ENCODE data around the gene ATP12A. TPM values are rescaled to one million over a fixed set of nuclear protein-coding genes. Genes with fewer than 3 reads are reported as not detected.
A peak's percentile ranks its signal among the peaks of the same experiment; 100 is the strongest.

Gene ATP12A
- total RNA-seq, 1 experiment from 2014 or later: not detected

DNA sequence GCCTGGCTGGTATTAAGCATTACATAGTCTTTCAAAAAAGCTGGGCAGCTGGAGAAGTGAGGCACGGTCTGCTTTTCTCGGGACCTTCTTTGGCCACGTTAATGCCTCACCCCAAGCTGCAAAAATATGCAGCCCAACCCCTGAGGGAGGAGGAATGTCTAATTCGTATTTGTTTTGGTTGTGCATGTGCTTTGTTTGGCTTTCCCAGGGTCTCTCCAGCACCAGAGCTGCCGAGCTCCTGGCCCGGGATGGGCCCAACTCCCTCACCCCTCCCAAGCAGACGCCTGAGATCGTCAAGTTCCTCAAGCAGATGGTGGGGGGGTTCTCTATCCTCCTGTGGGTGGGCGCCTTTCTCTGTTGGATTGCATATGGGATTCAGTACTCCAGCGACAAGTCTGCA is 7.9 kb downstream of the ATP12A start:
- DNase-seq (ENCODE audit: low read depth): no peak

DNA sequence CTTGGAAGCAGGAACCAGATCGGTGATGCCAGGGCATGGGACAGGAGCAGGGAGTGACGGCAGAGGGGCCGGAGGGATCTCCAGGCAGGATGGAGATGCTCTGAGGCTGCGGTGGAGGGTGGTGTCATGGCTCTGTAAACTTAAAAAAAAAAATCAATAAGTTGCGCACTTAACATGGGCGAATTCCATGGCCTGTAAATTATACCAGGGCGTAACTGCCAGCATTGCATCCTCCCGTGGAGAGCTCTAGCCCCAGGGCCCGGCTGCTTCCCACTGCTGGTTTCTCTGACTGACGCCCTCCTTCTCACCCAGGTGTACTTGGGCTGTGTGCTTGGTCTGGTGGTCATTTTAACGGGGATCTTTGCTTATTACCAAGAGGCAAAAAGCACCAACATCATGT is 8.7 kb downstream of the ATP12A start:
- no peak for DNase-seq (ENCODE audit: low read depth)

DNA sequence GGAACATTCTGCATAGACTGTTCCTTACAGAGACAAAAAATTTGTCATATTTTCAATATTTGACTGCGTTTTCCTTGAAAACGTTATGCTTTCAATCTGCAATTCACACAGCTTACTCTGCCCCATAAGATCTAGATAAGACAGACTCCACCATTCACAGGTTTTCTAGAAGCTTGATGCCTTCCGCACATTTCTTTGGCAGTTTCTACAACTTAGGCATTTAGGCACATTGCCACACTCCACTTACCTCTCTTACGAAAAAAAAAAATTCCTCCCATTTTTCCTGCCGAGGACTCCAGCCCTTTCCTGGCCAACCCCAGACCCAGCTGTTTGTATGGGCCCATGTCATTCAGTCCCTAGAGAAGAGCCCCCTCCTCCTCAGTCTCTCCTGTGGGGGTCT is 11.2 kb downstream of the ATP12A start:
- DNase-seq (ENCODE audit: low read depth): no peak

DNA sequence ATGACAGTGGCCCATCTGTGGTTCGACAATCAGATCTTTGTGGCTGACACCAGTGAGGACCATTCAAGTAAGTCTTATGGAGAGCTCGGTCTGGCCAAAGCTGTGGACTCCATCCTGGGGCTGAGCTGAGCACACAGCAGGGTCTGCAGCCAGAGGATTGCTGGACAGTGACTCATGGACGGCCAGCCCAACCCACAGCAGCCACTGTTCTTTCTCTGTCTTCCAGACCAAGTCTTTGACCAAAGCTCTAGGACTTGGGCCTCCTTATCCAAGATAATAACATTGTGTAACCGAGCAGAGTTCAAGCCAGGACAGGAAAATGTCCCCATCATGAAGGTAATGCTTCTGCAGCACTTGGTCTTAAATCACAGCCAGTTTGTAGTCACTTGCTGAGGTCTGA is 12.4 kb downstream of the ATP12A start:
- peak; percentile 40 for DNase-seq (ENCODE audit: low read depth)

DNA sequence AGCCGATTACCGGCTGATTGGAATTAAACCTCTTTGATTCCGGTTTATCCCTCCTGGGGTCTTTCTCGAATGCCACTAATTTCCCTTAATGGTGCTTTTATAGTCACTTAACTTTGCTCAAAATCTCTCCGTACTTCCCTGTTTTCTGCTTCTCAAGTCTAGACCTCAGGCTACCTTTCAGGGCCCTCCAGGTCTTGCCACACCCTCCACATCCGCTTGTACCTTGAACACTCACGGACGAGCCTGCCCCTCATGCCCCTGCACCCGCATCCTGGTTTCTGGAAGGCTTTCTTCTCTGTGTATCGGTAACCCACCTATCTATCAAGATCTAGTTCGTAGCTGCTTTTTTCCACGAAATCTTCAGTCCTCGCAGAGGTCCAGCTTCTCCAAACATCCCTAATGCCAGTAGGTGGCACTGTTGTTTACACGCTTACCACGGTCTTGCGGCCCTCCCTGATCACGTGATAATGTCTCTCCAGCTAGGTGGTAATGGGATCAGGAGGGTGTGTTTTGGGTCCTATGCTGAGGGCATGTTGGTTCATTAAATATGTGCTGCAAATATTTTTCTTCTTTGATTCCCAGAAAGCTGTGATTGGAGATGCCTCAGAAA is 13.8 kb downstream of the ATP12A start:
- DNase-seq (ENCODE audit: low read depth): peak; percentile 44

DNA sequence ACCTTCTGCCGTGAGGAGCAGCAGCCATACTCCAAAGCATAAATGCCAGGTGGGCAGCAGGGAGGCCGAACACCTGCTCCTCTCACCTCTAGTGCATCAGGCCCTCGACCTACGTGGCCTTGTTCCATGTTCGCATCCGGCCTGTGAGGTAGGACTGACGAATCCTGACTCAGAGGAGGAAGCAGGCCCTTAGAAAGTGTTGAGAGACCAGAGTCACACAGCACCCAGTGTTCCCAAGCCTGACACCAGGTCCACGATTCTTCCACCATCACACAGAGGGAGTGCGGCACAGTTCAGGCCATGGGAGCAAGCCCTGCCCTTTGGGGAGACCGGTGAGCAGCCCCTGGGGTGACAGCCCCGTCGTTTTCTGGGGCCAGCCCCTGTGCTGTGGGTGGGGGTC is 14.7 kb downstream of the ATP12A start:
- DNase-seq (ENCODE audit: low read depth): peak; percentile 26

DNA sequence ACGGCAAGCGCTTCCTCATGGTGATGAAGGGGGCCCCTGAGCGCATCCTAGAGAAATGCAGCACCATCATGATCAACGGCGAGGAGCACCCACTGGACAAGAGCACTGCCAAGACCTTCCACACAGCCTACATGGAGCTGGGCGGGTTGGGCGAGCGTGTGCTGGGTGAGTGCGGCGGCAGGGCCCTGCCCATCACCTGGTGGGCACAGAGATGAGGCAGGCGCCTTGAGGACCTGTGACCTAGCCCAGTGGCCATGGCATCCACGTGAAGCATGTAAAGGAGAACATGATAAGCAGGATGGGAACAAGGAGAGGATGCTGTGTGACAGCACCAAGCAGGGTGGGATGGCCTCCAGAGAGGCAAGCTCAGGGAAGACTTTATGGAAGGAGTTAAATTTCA is 18.5 kb downstream of the ATP12A start:
- DNase-seq (ENCODE audit: low read depth): no peak

DNA sequence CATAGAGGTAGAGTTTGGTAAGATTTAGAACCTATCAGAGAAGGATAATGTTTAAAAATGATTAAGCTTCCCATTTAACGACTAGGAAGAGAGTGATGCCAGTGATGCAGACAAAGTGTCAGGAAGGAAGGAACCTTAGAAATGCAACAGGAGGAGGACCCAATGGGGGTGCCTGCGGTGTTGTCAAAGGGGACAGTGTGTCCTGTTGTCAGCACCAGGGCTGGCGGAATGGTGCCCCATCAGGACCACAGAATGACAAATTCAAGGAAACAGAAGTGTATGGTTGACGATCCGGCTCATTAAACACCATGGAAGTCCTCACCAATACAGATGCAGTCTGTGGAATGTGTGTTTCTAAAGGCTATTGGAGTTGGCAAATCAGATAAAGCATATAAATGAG is 19.3 kb downstream of the ATP12A start:
- DNase-seq (ENCODE audit: low read depth): no peak

DNA sequence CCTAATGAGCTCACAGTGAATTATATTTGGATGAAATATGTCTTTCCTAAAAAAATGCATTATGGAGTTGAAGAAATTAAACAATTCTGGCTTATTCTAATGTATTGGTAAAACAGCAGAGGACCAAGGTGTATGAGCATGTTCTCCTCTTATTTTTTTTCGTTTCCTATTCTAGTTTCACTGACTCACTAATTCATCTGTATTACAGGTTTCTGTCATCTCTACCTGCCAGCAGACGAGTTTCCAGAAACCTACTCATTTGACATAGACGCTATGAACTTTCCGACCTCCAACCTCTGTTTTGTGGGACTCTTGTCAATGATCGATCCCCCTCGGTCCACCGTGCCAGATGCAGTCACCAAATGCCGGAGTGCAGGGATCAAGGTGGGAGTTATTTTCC is 20.3 kb downstream of the ATP12A start:
- DNase-seq (ENCODE audit: low read depth): no peak

DNA sequence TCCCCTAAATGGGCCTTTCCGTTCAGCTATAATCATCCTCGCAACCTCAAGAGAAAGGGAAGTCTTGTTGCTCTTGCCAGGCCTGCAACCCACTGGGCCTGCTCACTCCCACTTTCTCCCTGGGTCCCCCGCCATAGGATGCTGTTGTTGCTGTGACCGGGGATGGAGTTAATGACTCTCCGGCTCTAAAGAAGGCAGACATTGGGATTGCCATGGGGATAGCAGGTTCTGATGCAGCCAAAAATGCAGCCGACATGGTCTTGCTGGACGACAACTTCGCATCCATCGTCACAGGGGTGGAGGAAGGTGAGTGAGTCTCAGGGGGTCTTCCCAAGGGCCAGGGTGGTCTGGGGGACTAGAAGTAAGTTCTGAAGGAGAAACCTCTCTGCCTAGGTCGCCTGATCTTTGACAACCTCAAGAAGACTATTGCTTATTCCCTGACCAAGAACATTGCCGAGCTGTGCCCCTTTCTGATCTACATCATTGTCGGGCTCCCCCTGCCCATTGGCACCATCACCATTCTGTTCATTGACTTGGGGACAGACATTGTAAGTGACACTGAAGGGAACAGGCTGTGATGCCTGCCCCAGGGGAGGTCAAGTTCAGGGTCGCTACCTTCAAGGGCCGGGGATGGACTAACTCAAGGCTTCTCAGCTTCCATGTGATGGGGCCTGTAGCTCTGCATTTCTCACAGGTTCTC is 26.8 kb downstream of the ATP12A start:
- DNase-seq (ENCODE audit: low read depth): no peak

DNA sequence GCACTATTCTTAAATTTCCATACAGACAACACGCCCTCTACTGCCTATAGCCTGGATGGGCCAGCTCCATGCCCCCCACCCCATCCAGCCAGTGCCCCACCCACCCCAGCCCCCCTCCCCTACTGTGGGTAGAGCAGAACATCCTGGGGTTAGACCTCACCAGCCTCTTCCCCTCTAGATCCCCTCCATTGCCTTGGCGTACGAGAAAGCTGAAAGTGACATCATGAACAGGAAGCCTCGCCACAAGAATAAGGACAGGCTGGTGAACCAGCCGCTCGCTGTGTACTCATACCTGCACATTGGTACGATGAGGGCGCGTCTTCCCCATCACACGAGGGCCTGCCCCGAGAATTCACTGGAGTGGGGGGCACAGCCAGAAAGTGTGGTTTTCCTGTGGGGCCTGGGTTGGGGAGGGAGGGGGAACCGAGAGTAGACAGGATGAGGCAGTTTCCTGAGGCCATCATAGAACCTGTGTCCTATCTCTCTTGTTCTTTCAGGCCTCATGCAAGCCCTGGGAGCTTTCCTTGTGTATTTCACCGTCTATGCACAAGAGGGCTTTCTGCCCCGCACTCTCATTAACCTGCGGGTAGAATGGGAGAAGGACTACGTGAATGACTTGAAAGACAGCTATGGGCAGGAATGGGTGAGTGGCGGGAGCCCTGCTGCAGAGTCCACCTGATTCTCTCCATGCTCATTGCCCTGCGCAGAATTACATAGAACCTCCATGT is 29.1 kb downstream of the ATP12A start:
- DNase-seq (ENCODE audit: low read depth): no peak

DNA sequence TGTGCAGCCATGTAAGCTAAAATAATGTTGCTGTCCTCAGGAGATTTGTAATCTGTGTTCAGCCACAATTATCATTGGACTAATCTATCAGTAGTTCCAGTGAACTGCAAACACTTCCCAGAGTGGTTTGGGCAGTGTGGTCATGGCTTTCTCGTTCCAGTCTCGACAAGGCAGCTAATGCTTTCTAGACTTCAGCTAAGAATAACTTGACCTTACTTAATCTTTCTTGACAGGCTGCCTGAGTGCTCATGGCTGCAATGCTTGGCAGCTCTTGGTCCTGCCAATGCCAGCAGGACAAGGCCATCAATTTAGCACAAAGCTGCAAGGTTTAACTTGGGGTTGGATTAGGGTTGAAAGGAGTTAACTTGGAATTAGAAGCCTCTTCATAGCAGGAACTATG is 32.8 kb downstream of the ATP12A start:
- DNase-seq (ENCODE audit: low read depth): no peak

DNA sequence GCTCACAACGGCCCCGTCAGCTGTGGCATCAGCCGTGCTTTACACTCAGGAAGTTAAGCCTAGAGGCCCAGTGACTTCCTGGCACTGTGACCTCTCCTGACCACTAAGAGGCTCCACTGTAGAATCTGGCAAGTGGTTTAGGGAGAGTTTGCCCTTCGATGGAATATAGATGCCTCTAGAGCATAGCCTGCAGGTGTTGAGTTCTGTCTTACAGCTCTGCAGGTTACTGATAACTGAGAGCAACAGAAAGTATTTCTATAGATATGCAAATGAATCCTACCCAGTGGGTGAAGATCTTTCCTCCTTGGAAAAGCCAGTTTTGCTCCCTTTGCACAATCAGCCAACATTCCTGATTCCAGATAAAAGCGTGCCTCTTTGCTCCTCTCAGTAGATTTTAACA is 35.8 kb downstream of the ATP12A start:
- no peak for DNase-seq (ENCODE audit: low read depth)

DNA sequence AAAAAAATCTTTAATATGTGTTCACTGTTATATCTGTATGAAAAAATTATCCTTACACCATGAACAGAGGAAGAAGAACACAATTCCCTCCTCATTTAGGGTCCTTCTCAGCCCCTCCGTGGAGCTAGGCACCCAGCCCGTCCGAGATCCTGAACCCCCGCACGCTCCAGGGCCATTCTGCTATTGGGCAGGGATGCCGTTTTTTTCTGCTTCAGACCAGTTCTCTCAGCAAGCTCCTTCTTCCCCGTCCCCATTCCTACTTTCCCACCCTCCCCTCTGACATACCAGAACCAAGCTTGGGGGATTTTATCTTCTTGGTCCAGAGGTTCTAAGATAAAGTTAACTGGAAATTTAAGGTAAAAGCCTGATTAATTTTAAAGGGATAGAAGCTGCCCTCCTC is 36.2 kb downstream of the ATP12A start:
- DNase-seq (ENCODE audit: low read depth): no peak

DNA sequence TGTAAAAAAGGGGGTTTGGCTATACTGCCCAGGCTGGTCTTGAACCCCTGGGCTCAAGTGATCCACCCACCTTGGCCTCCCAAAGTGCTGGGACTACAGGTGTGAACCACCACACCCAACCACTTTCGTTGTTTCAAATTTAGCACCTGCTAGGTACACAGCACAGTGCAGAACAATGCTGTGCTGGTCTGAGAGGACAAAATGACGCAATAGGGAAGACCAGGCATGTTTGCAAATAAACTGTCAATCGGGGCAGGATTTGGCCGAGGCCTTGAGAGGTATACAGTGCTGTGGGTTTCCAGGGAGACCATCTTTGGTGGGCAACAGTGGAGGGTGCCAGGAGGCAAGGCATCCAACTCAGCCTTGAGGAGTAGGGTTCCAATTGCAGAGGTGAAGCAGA is 37.0 kb downstream of the ATP12A start:
- DNase-seq (ENCODE audit: low read depth): no peak

DNA sequence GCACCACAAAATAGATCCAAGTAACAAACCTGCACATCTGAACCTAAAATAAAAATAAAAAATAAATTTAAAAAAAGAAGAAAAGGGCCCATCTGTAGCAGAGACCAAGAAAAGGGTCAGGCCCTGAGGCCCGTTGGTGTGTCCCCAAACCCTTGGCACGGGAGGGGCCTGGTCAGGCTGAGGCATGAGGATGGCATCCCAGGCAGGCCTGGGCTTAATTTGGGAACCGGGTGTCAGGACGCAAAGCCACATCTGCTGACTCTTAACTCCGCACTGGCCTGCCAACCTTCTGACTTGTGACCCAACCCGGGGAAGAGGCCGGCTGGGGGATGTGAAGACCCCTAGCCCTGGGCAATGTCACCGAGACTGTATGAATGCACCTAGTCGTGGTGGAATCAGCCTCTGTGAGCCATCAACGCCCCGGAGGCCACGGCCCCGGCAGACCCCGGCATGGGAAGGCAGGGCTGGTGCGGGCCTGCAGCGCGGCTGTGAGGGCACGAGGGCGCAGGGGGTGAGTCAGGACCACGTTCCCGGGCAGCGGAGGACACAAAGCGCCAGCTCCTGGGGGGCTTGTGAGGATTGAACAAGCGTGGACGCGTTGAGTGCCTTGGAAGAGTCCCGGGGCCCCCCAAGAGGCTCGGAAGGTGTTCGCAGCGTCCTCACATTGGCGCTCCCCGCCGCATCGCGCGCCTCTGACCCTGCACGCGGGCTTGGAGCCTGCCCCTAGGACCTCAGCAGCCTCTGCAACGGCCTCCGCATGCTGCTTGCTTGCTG is 38.2 kb downstream of the ATP12A start:
- no peak for DNase-seq (ENCODE audit: low read depth)

DNA sequence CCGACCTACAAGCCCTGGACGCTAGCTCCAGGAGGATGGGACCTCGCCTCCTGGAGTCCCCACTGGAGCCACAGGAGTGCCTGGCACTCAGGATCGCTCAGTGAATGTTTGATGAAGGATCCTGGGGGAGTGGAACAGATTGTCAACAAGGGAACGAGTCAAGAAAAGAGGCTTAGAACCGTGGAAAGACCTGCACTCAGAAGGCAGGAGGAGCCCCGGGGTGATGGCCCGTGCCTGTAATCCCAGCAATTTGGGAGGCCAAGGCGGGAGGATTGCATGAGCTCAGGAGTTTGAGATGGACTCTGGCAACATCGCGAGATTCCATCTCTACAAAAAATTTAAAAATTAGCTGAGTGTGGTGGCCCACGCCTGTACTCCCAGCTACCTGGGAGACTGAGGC is 38.9 kb downstream of the ATP12A start:
- no peak for DNase-seq (ENCODE audit: low read depth)

DNA sequence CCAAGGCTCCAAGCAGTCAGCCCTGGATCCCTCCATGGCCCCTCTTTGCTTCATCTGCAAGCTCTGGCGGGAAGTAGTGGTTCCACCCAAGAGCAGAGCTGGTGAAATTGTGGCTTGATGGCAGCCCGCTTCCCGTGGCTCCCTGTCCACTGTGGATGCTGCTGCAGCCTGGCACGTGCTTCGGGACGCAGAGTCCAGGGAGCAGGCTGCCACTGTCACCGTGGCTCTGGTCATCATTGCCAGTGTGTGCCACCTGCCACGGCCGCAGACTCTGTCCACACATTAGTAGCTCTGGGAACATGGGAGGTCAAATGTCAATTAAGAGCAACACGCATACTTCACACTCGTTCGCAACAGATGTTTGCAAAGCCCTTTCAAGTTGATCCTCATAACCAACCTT is 43.0 kb downstream of the ATP12A start:
- no peak for DNase-seq (ENCODE audit: low read depth)

DNA sequence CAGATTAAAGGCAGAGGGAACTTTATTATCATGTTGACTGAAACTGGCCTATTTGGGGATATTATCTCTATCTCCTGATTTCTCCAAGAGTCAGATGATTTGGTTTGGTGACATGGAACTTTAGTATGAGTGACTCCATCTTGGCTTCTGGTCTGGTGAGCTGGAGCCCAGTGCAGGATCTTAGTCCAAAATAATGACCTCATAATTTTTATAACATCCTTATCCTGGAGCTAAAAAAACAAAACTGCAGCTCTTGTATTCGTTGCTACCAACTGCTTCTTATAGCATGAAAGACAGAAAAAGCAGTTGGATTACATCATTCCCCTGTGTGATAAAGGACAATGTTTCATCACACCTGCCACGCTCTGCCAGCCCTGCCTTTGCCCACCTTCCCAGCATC is 44.5 kb downstream of the ATP12A start:
- no peak for DNase-seq (ENCODE audit: low read depth)

DNA sequence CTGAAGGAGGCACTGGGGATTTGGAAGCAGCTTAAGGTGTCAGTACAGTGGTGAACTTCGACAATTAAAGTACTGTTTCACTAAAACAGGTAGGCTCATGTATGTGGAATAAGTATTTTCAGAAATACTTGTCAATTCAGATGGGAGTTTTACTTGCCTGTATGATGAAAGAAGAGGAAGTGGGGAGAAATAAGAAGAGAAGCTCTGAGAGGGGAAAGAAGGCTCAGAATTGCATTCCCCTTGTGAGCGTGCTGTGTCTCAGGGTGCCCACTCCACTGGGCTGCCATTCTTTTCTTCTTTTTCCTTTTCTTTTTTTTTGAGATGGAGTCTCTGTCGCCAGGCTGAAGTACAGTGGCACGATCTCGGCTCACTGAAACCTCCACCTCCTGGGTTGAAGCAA is 45.2 kb downstream of the ATP12A start:
- DNase-seq (ENCODE audit: low read depth): no peak

DNA sequence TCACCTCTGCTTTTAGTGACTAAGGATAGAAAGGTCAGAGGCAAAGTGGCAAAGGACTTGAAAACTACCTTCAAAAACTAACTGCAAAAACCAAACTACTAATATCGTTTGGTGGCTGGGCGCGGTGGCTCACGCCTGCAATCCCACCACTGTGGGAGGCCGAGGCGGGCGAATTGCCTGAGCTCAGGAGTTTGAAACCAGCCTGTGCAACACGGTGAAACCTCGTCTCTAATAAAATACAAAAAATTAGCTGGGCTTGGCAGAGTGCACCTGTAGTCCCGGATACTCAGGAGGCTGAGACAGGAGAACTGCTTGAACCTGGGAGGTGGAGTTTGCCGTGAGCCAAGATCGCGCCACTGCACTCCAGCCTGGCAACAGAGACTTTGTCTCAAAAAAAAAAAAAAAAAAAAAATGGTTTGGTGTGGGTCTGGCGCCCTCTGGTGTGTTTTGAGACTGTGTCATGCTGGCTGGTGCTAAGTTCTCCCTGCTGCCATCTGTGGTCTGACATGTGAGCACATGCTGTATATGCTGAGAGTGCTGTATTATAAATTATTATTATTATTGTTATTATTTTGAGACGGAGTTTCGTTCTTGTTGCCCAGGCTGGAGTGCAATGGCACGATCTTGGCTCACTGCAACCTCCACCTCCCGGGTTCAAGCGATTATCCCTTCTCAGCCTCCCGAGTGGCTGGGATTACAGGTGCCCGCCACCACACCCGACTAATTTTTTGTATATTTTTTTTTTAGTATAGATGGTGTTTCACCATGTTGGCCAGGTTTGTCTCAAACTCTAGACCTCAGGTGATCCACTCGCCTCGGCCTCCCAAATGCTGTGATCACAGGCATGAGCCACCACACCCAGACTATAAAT is 47.8 kb downstream of the ATP12A start:
- peak; percentile 70 for DNase-seq (ENCODE audit: low read depth)
